Uterus (tissue), 4 donors: ENCODE results near the gene PCLO. TPM values are rescaled to one million over a fixed set of nuclear protein-coding genes. Genes with fewer than 3 reads are reported as not detected.

Experiments used
- DNase-seq, 2 donors: peaks; one replicate each; pipeline ENCODE4 v3.0.0-alpha.2; 2019 to 2020
- H3K27ac ChIP-seq, 2 donors: fragments of 200-600 bp; sonication (generic); 1 replicate in 1 of 2; 2 replicates in 1 of 2; pipeline ENCODE4 v1.5.1; 2016 to 2018
- H3K27me3 ChIP-seq, 2 donors: fragments of 200-600 bp; sonication (generic); one replicate each; pipeline ENCODE4 v1.5.1; 2018 to 2019; ENCODE audit warnings: control low read depth in 1 of 2
- H3K36me3 ChIP-seq, 2 donors: fragments of 200-600 bp; sonication (generic); one replicate each; pipeline ENCODE4 v1.5.1; 2019; ENCODE audit warnings: control low read depth in 1 of 2
- H3K4me1 ChIP-seq, 2 donors: fragments of 200-600 bp; sonication (generic); one replicate each; pipeline ENCODE4 v1.5.1; 2018 to 2019; ENCODE audit warnings: control low read depth in 1 of 2
- H3K4me3 ChIP-seq, 2 donors: fragments of 200-600 bp; sonication (generic); 1 replicate in 1 of 2; 2 replicates in 1 of 2; pipeline ENCODE4 v1.5.1; 2018 to 2019; ENCODE audit warnings: mild to moderate bottlenecking in 1 of 2
- H3K9me3 ChIP-seq, 2 donors: fragments of 200-600 bp; sonication (generic); one replicate each; pipeline ENCODE4 v1.5.1; 2019; ENCODE audit warnings: control low read depth in 1 of 2
- POLR2A ChIP-seq, 2 donors: fragments of 450-650 bp; IDR thresholded peaks; one replicate each; pipeline ENCODE4 v1.6.1; 2016; ENCODE audit warnings: antibody characterized with exemption in 2 of 2, mild to moderate bottlenecking in 1 of 2, moderate library complexity in 1 of 2
- intact Hi-C: fragments of 100-400 bp; cut with DNase I; formaldehyde crosslinking; loops from one replicate; pipeline ENCODE4 v1.15.1; 2023; ENCODE audit warnings: low total_unique reads
- total RNA-seq, 4 donors: library from RNA; depleted of rRNA in 3 of 4; stranded (reverse); fragments of >200 nt in 3 of 4; gene quantifications; one replicate each; pipeline versions ENCODE4 v1.1.0 to v1.2.4, GENCODE V29; 2014 to 2023
- TF ChIP-seq, protein P1 (sequence below), 4 experiments: fragments of 200-600 bp in 2 of 4; fragments of 450-650 bp in 2 of 4; sonication (generic) in 2 of 4; IDR thresholded peaks; one replicate each; pipeline ENCODE4 v1.5.1; 2016 to 2019; ENCODE audit warnings: antibody characterized with exemption in 4 of 4, mild to moderate bottlenecking in 2 of 4, moderate library complexity in 1 of 4
- donor health status: DM: yes; HTN: yes; CAD: no.

PCLO gene
- total RNA-seq, 4 donors from 2014 or later, result 0.26 to 4.4 (median 1.4) TPM

DNA sequence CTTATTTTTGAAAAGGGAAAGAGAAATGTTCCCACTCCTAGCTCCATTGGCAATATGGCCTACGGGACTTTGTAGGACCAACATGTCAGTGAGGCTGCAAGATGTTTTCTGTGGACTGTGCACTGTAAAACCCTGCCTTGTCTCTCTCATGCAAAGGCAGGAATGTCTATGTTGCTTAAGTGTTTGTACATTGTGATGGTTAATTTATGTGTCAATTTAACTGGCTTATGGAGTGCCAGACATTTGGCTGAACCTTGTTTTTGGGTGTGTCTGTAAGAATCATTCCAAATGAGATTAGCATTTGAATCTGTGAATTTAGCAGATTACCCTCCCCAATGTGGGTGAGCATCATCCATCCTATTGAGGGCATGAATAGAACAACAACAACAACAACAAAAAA, 4.1 kb upstream of the PCLO start:
- H3K4me3 ChIP-seq, result no peak overlapping the region
- no peak overlapping the region for H3K27ac ChIP-seq
- TF ChIP-seq POLR2A (IDR thresholded peaks at IDR 0.05), result no peak
- TF ChIP-seq, protein P1, sequence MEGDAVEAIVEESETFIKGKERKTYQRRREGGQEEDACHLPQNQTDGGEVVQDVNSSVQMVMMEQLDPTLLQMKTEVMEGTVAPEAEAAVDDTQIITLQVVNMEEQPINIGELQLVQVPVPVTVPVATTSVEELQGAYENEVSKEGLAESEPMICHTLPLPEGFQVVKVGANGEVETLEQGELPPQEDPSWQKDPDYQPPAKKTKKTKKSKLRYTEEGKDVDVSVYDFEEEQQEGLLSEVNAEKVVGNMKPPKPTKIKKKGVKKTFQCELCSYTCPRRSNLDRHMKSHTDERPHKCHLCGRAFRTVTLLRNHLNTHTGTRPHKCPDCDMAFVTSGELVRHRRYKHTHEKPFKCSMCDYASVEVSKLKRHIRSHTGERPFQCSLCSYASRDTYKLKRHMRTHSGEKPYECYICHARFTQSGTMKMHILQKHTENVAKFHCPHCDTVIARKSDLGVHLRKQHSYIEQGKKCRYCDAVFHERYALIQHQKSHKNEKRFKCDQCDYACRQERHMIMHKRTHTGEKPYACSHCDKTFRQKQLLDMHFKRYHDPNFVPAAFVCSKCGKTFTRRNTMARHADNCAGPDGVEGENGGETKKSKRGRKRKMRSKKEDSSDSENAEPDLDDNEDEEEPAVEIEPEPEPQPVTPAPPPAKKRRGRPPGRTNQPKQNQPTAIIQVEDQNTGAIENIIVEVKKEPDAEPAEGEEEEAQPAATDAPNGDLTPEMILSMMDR (IDR thresholded peaks at IDR 0.05), result no peak
- H3K36me3 ChIP-seq, result no peaks in the 10 kb centered on the region
- H3K27me3 ChIP-seq, result no peaks in the 10 kb centered on the region
- intact Hi-C loops, result no loop called here
- H3K9me3 ChIP-seq, result no peaks in the 10 kb centered on the region
- no peak for DNase-seq
- H3K4me1 ChIP-seq, result no peaks in the 10 kb centered on the region

- no peak for DNase-seq
- Histone ChIP-seq H3K27ac (no peak overlapping the region), H3K4me3 (peak overlapping the region; percentile 23 to 43), H3K4me1 (no peaks in the 10 kb centered on the region), H3K36me3 (no peaks in the 10 kb centered on the region), H3K27me3 (no peaks in the 10 kb centered on the region), H3K9me3 (no peaks in the 10 kb centered on the region)
- no peak for TF ChIP-seq POLR2A (IDR thresholded peaks at IDR 0.05)
- TF ChIP-seq, protein P1 (IDR thresholded peaks at IDR 0.05), result no peak
- intact Hi-C loops, result no loop called here
Measured at GRCh38 chr7:83161899-83162401, 734 bp downstream of the PCLO start.

- Histone ChIP-seq H3K4me3 (no peak overlapping the region), H3K36me3 (no peaks in the 10 kb centered on the region), H3K9me3 (no peaks in the 10 kb centered on the region), H3K27ac (no peak overlapping the region), H3K4me1 (no peaks in the 10 kb centered on the region), H3K27me3 (no peaks in the 10 kb centered on the region)
- intact Hi-C loops, result no loop called here
- TF ChIP-seq, protein P1 (IDR thresholded peaks at IDR 0.05), result no peak
- no peak for TF ChIP-seq POLR2A (IDR thresholded peaks at IDR 0.05)
- no peak for DNase-seq
Measured at GRCh38 chr7:83161186-83161585, 1.5 kb downstream of the PCLO start.

DNA sequence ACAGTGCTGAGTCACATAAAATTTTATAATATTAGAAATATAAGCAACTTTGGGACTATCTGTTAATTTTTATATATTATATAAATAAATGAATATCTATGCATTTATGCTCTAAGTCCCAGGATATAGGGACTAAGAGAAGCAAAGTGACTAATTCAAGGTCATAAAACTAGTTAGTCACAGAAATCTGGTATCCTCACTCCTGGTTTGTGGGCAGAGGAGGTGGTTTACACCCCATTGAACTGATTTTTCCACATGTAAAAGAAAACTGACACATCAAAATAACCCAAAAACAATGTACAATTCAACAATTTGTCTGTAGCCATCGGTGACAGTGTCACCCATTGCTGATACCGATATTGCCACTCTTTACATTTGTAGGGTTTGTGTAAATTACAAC, 3.0 kb downstream of the PCLO start:
- no peak for DNase-seq
- intact Hi-C loops, result no loop called here
- TF ChIP-seq, protein P1 (IDR thresholded peaks at IDR 0.05), result no peak
- TF ChIP-seq POLR2A (IDR thresholded peaks at IDR 0.05), result no peak
- Histone ChIP-seq H3K27me3 (no peaks in the 10 kb centered on the region), H3K4me3 (no peak overlapping the region), H3K27ac (no peak overlapping the region), H3K9me3 (no peaks in the 10 kb centered on the region), H3K36me3 (no peaks in the 10 kb centered on the region), H3K4me1 (no peaks in the 10 kb centered on the region)

GRCh38 chr7:83156006-83156405, 6.7 kb downstream of the PCLO start:
- H3K27ac ChIP-seq, result no peak overlapping the region
- H3K4me3 ChIP-seq, result no peak overlapping the region
- intact Hi-C loops, result no loop called here
- TF ChIP-seq POLR2A (IDR thresholded peaks at IDR 0.05), result no peak
- TF ChIP-seq, protein P1 (IDR thresholded peaks at IDR 0.05), result no peak
- H3K4me1 ChIP-seq, result no peaks in the 10 kb centered on the region
- H3K36me3 ChIP-seq, result no peaks in the 10 kb centered on the region
- H3K27me3 ChIP-seq, result no peaks in the 10 kb centered on the region
- no peaks in the 10 kb centered on the region for H3K9me3 ChIP-seq
- no peak for DNase-seq
